HG02763 (cell line): ENCODE data around the gene MAPRE2.
"Not testable (repeated sequence)": the region's sequence is repeated elsewhere in the genome, so short reads cannot be mapped to it uniquely, and the experiment has no call there.

Experiments used
- ATAC-seq: cut with Tn5 transposase; IDR thresholded peaks from one replicate; pipeline ENCODE4 v1.9.1; 2021; ENCODE audit warnings: mild to moderate bottlenecking, moderate library complexity; ENCODE audit not compliant: unreplicated experiment

Gene MAPRE2

DNA sequence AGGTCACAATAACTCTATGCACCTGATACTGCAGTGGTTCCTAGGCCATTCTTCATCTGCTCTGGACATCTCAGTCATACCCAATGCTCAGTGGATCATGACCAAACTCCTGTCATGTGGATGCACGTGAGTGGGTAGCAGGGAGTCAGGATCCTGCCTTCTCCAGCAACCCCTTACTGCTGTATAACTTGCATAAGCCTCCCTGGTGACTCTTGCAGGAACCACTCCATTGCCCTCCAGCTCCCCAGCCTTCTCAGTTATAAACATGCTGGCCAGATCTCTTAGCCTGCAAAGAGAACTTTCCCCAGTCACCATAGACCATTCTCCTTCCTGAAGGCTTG lies 101.0 kb downstream of the MAPRE2 start:
- ATAC-seq = no peak

DNA sequence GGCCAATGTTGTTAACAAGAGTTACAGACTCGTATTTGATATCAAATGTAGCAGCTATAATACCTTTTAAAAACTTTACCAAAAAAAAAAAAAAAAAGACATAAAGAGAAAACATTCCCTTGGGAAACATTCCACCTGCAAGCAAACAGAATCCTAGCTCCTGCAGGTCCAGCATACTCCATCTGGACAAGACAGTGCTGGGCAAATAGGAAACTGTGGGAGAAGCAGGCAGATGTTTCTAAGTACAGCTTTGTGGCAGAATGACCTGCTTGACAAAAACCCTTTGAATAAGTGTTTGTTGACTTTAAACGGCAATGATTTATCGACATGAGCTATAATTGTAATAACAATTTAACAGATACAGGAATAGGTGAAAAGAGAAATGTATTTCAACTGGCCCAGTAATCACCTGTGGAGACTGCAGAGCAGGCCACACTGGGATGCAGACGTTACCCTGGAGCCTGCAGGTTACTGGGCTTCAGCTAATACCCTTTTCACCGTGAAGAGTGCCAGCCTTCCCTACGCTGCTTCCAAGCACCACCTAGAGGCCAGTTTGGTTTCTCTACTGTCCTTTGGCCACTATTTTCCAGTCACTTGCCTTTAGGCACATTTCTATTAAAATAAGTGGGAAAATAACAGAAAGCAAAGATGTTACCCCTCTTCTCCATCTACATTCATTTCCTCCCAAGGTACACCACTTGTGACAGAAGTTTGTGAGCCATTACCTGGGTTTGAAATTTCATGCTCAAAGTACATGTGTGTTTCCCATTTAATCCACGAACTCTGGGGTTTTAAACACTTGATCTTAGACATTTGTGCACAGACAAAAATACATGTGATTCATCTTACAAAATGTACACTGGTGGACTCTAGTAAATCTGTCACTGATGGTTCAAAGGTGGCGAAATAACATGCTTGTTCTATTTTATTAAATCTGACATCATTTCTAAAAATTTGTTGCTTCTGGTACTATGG lies 102.7 kb downstream of the MAPRE2 start:
- no peak for ATAC-seq

DNA sequence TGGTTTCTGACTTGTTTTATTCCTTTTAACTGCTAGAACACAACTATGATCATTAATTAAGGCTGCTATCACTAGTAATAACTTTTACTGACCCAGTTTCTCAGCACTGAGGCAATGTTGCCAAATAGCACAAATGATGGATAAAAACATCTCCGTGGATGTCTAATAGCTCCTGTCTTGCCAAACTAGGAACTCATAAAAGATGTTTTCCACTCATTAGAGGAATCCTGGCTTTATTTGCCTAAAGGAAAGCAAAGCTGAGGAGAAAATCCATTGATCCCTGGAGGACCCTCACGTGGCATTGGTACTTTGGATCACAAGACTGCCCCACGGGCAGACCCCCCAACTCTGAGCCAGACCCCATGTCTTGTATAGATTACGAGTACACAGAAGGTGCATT lies 103.5 kb downstream of the MAPRE2 start:
- ATAC-seq = no peak

DNA sequence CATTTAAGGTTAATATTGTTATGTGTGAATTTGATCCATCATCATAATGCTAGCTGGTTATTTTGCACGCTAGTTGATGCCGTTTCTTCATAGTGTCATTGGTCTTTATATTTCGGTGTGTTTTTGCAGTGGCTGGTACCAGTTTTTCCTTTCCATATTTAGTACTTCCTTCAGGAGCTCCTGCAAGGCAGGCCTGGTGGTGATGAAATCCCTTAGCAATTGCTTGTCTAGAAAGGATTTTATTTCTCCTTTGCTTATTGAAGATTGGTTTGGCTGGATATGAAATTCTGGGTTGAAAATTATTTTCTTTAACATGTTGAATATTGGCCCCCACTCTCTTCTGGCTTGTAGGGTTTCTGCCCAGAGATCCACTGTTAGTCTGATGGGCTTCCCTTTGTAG lies 109.0 kb downstream of the MAPRE2 start:
- ATAC-seq = not testable (repeated sequence)

DNA sequence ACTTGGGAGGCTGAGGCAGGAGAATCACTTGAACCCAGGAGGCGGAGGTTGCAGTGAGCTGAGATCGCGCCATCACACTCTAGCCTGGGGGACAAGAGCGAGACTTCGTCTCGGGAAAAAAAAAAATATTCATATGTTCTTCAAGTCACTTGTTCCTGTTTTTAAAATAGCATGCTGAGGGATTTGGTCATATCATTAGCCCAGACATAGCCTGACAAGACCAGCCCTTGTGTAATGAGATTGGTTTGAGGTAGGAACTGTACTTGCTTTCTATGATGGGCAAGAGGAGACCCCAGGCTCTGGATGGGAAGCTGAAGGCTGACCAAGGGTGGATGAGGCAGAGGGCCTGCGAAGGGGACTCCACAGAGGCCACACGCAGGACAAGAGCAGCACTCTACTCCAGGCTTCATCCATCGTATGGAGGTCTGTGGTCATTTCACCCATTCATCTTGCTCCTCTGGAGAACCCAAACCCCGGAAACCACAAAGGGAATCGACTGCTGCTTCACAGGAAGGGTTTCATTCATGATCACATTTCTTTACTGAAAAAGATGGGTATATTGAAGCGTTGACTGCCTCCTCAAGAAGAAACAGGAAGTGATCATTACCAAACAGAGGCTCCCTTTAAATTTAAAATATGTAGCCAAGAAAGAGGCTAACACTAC lies 112.5 kb downstream of the MAPRE2 start:
- no peak for ATAC-seq

DNA sequence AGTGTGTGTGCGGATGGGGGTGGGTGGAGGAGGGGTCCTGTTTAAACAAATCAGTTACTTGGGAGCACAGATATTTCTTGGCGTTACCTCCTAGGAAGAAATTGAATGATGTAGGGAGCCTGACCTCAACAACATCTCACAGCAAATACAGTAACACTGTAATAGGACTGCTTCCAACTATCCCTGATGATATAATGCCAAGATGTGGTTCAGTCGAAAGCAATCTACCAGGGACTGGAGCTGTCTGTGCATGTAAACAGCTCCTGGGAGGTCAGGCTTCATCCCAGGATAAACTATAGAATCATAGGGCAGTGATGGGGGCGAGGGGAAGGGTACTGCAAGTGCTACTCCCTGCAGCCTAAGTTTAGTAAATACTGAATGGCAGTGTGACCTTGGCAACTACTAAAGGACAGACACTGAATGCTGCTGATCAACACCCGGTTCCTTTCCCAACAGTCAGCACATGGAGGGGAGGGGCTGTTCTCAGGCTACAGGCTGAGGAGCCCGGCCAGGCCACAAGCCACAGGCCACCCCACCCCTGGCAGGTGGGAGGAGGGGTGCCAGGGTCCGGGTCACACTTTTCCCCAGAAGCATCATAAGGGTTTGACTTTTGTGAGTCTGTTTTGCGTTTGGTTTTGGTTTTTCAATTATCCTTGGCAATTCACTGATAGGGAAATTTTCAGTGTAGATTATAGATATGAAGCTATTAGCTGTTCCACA lies 114.3 kb downstream of the MAPRE2 start:
- ATAC-seq = no peak

DNA sequence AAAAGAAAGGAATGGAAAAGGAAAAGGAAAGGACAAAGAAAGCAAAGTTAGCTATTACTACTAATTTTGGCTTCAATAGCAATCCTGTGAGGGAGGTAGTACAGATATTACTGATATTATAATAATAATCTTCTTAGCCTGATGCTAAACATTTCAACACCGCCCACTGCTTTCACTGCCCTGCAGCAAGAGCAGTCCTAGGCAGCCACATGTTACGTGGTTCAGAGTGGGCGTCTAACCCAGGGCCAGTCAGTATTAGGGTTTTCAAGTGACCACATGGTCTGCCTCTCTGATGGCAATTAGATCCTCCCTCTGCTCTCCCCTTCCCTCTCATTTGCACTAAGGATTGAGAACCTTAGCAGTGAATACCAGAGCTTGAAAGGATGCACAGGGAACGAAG lies 116.0 kb downstream of the MAPRE2 start:
- no peak for ATAC-seq

DNA sequence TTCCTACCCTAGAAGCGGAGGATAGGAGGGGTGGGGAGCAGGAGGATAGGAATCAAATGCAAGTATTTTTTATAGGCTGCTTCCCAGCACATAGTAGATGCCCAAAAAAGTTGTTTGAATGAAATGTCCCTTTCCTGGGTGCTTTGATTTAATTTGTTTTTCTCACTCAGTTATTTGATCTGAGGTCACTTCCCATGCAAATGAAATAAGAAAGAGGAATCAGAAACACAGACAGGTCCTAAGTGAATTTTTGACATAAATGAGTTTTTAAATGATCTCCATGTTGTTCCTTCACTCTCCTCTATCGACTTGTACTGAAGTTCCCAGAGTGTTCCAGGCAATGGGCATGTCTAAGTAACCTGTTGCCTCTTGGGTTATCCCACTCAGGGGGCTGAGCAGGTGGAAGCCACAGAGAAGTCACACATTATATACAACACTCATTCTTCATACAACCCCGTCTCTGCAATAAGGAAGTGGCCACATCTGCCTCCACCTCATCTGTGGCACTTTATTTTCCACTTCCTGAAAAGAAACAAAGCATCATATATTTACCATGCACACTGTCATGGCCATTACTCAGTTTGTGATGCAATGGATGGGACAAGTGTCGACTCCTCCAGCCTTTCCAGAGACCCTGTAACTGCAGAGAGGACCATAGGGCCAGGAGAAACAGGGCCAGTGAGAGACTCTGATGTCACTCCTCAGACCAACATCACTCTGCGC lies 117.7 kb downstream of the MAPRE2 start:
- ATAC-seq = peak; percentile 57

DNA sequence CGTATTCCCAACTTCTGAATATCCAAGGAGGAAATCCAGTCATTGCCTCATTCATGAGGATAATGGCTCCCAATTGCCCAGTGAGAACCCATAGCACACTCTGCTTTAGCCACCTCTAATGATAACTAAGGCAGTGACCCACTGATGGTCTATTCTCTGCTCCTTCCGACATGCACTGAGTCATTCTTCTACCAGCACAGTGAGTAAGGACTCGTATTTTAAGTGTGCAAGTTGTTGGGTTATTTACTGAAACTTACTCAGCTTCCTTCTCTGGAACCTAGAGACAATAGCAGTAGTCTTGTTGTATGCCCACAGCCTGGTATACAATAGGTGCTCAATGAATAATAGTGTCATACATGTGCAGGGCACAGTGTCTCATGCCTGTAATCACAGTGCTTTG lies 118.6 kb downstream of the MAPRE2 start:
- no peak for ATAC-seq

DNA sequence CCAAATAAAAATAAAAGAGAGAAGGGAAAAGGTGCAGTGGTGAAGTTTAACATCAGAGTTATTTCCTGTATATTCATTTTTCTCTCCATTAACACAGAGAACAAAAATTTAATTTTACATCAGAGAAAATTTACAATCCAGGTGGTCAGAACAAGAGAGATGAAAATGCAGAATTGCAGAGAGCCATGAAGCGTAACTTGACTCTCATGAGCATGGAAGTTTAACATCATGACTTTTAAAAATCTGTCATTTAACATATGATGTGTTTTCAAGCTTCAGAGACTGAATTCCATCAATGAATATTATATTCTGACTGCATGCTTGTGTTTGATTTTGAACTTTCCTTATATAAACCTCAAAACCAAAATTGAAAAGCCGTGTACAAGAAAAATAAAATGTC lies 120.3 kb downstream of the MAPRE2 start:
- ATAC-seq = no peak

DNA sequence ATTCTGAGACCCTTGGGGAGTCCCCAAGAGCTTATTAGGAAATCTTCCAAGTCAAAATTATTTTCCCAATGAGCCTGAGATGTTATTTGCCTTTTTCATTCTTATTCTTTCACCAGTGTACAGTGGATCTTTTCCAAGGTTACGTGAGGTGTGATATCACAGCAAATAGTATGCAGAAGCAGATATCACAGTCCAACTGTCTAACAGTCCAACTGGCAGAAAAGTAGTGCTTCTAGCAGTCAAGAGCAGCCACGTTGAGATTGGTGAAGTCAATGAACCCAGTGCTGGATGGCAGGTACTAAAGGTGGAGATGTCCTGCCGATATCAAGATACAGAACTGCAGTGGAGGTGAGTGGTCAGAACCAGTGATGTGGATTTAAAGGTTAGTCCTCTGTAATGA lies 120.7 kb downstream of the MAPRE2 start:
- ATAC-seq = no peak

DNA sequence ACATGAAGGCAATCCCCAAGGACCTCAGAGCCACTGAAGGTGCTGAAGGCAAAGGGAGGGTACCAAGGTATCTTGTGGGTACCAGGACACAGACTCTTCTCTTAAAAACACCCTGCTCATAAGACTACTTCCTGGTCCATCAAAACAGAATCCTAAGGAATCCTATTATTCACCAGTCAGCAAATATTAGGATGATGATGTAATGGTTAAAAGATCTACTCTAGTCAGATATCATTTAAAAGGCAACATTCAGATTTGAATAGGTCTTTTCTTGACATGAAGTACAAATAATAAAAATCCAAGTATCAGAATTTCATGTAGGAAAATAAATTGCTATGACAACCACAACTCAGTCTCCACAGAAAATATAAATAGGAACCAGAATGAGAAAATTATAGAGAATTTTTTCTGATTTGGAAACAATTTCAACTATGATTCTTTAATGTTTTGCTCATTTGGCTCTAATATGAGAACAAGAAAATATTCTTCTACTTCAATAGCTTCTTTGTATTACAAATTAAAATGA lies 121.9 kb downstream of the MAPRE2 start:
- no peak for ATAC-seq

DNA sequence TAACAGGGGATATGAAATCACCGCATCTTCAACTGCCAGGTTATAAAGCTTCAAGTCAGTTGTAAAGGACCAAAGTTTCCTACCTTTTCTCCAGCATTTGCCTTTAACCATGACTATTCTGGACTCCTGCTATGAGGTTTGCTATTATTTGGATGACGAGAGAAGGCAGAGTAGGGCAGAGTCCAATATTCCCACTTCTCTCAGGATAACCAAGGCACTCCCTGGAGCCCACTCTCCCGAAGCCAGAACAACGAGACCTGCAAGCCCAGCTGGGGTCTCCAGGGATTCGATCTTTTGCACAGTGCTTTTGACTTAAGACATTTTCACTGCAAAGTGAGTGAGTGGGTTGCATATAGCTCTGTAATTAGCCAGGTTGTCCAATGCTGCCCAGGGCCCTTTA lies 122.5 kb downstream of the MAPRE2 start:
- no peak for ATAC-seq

DNA sequence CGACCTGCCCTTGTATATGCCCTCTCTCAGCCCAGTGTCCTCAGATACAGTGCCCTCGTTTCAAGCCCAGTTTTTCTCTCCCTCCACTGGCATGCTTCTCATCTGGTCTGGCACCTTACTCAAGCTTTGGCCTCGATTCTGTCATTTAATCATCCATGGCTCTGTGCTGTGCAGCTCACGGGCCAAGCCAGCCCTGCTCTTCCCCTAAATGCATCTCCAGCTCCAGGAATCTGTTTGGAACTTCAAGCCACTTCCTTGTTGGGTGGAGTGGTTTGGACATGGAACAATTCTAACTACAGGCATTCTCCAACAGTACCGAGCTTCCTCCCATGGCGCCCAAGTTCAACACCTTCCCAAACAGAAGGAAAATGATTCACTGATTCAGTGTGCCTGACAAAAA lies 122.9 kb downstream of the MAPRE2 start:
- ATAC-seq = no peak

DNA sequence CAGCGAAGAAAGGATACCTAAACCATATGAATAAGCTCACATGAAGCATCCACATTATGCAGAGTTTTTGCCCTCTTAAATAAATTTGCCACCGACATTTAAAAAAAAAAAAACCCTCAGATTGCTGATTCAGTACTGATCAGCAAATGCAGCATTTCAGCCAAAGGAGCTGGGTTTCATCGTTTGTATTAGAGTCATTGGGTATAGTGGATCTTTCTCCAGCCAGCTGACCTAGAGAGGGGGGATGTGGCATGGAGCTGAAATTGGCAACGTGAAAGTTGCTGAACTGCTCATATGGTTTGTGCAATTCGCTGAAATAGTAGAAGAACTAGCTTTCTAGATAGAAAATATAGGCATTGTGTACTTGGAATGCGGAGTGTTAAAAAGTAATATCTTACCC lies 126.1 kb downstream of the MAPRE2 start:
- no peak for ATAC-seq

DNA sequence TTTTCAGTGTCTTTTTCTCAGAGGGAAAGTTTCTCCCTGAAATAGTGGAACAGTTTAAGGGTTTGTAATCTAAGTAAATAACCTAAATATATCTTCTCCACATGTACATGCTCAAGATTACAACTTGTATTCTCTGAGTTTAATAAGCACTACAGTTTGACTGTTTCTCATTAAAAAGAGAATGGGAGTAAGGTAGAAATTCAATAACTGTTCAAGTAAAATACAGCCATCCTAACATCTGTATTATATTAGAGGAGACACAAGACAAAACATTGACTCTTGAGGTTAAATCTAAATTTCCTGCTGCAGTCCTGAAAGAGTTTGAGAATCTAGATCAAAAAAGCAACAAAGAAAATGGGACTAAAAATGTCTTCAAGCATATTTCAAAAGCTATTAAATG lies 126.6 kb downstream of the MAPRE2 start:
- no peak for ATAC-seq

DNA sequence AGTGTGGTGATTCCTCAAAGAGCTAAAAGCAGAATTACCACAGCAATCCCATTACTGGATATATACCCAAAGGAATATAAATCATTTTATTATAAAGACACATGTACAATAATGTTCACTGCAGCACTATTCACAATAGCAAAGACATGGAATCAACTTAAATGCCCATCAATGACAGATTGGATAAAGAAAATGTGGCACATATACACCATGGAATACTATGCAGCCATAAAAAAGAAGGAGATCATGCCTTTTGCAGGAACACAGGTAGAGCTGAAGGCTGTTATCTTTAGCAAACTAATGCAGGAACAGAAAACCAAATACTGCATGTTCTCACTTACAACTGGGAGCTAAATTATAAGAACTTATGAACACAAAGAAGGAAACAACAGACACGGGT lies 129.1 kb downstream of the MAPRE2 start:
- ATAC-seq = not testable (repeated sequence)

DNA sequence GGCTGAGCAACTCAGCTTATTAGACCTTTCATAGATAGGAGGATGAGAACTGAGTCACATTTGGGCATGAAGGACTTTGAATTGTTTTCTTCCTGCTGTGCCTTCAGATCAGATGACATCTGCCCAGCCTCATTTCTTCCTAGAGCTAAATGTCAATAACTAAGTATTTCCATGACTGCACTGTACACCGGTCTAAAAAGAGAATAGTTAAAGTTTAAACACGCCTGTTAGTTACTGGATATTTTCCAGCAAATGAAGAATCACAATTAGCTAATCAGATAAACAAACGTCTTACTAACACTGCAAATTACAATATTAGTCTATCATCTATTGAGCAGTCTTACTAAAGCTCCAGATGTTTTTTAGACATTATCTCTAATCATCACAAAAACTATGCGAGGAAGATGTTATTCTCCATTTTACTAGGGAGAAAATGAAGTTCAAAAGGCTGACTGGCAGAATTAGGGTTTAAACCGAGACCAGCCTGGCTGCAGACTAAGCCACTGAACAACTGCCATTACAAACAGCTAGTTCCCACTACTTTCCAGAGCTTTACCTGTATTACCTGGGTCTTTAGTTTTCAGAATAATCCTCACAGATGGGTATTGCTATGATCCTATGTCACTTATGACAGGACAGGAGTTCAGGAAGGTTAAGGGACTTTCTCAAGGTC lies 130.2 kb downstream of the MAPRE2 start:
- no peak for ATAC-seq

DNA sequence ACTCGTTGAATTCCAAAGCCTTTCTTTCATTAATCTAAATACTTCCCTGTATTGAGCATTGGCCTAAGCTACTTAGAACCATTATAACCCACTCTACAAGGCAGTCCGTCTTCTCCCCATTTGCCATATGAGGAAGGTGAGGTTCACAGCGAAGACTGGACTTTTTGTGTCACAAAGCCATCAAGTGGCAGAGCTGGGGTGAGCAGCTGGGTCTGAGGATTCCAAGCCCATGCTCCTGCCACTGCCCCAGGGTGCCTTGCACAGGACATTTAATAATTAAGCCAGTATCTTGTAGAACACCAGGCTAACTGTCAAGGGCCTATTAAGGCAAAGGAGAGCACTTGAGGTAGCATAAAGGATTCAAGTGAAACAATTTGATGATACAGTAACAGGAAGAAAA lies 130.8 kb downstream of the MAPRE2 start:
- ATAC-seq = no peak

DNA sequence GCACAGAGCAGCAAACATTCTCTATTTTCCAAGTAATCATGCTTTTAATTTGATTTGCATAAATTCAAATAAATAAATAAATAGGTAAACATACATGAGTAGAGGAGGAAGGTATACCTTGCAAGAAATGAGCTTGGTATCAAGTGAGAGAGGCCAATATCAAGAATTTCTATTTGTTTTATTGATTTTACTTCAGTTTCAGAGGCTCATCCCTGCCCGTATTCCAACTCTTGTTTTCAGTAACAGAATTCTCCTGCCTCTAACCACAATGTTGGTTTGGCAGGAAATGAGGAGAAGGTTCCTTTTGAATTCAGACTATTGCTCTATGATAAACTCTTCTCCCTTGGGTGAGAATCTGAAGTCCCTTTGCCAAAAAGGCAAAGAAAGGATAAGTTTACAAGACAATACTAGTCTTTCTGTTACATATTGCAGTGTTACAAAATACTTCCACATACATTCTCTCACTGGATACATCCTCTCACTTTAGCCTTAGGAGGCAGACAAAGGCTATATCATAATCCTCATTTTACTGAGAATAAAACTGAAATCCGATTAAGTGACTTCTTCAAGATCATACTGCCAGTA lies 131.3 kb downstream of the MAPRE2 start:
- no peak for ATAC-seq
